Hepatocyte (in vitro differentiated cells): ENCODE data around the gene ABLIM2. TPM values are rescaled to one million over a fixed set of nuclear protein-coding genes. Genes with fewer than 3 reads are reported as not detected.

Source experiments
- DNase-seq: peaks from one replicate; pipeline ENCODE4 v3.0.0-alpha.2; 2016; ENCODE audit warnings: low spot score
- H2AFZ ChIP-seq: fragments of 200-600 bp; sonication (generic); 2 replicates; pipeline ENCODE4 v1.6.0; 2016; ENCODE audit warnings: antibody characterized with exemption, mild to moderate bottlenecking
- H3K27ac ChIP-seq: fragments of 200-600 bp; sonication (generic); 2 replicates; pipeline ENCODE4 v1.5.1; 2016; ENCODE audit warnings: mild to moderate bottlenecking
- H3K27me3 ChIP-seq: fragments of 200-600 bp; sonication (generic); 2 replicates; pipeline ENCODE4 v1.6.1; 2016
- H3K36me3 ChIP-seq: fragments of 200-600 bp; sonication (generic); replicated peaks from 2 replicates; pipeline ENCODE4 v1.5.1; 2016; ENCODE audit warnings: low read depth; ENCODE audit not compliant: insufficient read depth
- H3K4me1 ChIP-seq: fragments of 200-600 bp; sonication (generic); 2 replicates; pipeline ENCODE4 v1.5.1; 2016; ENCODE audit warnings: mild to moderate bottlenecking, moderate library complexity; ENCODE audit not compliant: insufficient read depth
- H3K4me2 ChIP-seq: fragments of 200-600 bp; sonication (generic); 2 replicates; pipeline ENCODE4 v1.6.0; 2016
- H3K4me3 ChIP-seq: fragments of 200-600 bp; sonication (generic); 2 replicates; pipeline ENCODE4 v1.5.1; 2016; ENCODE audit warnings: mild to moderate bottlenecking
- H3K79me2 ChIP-seq: fragments of 200-600 bp; sonication (generic); 2 replicates; pipeline ENCODE4 v1.6.0; 2017; ENCODE audit warnings: mild to moderate bottlenecking
- H3K9me2 ChIP-seq: fragments of 200-600 bp; sonication (generic); replicated peaks from 2 replicates; pipeline ENCODE4 v1.6.0; 2017; ENCODE audit warnings: mild to moderate bottlenecking; ENCODE audit not compliant: insufficient read depth
- H3K9me3 ChIP-seq: fragments of 200-600 bp; sonication (generic); 2 replicates; pipeline ENCODE4 v1.5.1; 2016; ENCODE audit warnings: low read depth, mild to moderate bottlenecking
- H4K20me1 ChIP-seq: fragments of 200-600 bp; sonication (generic); 2 replicates; pipeline ENCODE4 v1.6.0; 2016; ENCODE audit warnings: mild to moderate bottlenecking; ENCODE audit not compliant: insufficient read depth, poor library complexity, severe bottlenecking
- CTCF ChIP-seq: fragments of 200-600 bp; sonication (generic); IDR thresholded peaks from 2 replicates; pipeline ENCODE4 v1.5.1; 2016; ENCODE audit warnings: antibody characterized with exemption, mild to moderate bottlenecking; ENCODE audit not compliant: poor library complexity
- EZH2 ChIP-seq: fragments of 200-600 bp; sonication (generic); IDR thresholded peaks from 2 replicates; pipeline ENCODE4 v1.6.1; 2016; ENCODE audit warnings: antibody characterized with exemption, mild to moderate bottlenecking, borderline replicate concordance
- EZH2phosphoT487 ChIP-seq: fragments of 200-600 bp; sonication (generic); IDR thresholded peaks from one replicate; pipeline ENCODE4 v1.6.1; 2018; ENCODE audit warnings: antibody characterized with exemption, mild to moderate bottlenecking, low read depth, moderate library complexity; ENCODE audit not compliant: unreplicated experiment, severe bottlenecking
- WGBS: methylation state at CpG from one replicate; pipeline ENCODE4 v1.1.6; 2016; ENCODE audit warnings: low lambda C conversion rate; ENCODE audit errors: missing lambda C conversion rate; 5-methylcytosine and 5-hydroxymethylcytosine counted together
- polyA plus RNA-seq: library from polyadenylated mRNA; unstranded; fragments of >200 nt; fragmentation: Nextera tagmentation; extraction: Ambion mirVana; gene quantifications from 2 replicates; pipeline ENCODE4 v1.2.1, GENCODE V29; 2016
- total RNA-seq: library from RNA; depleted of rRNA; stranded (reverse); fragments of >200 nt; gene quantifications from 2 replicates; pipeline ENCODE4 v1.2.3, GENCODE V29; 2014

Gene ABLIM2
- total and polyA plus RNA-seq, 2 experiments from 2014 or later, result 1.7 to 2.0 TPM

GRCh38 chr4:8041172-8041571 lies 117.4 kb downstream of the ABLIM2 start:
- Histone ChIP-seq H2AFZ (no peak overlapping the region), H3K9me2 (no peaks in the 10 kb centered on the region), H3K4me3 (no peak overlapping the region), H3K79me2 (no peaks in the 10 kb centered on the region), H3K27me3 (no peaks in the 10 kb centered on the region), H3K4me1 (no peaks in the 10 kb centered on the region), H3K36me3 (no peaks in the 10 kb centered on the region), H3K9me3 (no peaks in the 10 kb centered on the region), H4K20me1 (no peaks in the 10 kb centered on the region), H3K4me2 (no peak overlapping the region), H3K27ac (no peak overlapping the region)
- no peak for DNase-seq
- TF ChIP-seq EZH2 (no peak), EZH2phosphoT487 (no peak), CTCF (no peak)
- 94% methylated on average over 7 of the region's 7 CpGs for WGBS

GRCh38 chr4:8040607-8041006 lies 118.0 kb downstream of the ABLIM2 start:
- no peaks in the 10 kb centered on the region for H3K79me2 ChIP-seq
- H3K4me3 ChIP-seq, result no peak overlapping the region
- no peak for DNase-seq
- no peak overlapping the region for H3K4me2 ChIP-seq
- no peaks in the 10 kb centered on the region for H3K4me1 ChIP-seq
- H3K9me3 ChIP-seq, result no peaks in the 10 kb centered on the region
- no peak overlapping the region for H3K27ac ChIP-seq
- H2AFZ ChIP-seq, result no peak overlapping the region
- H4K20me1 ChIP-seq, result no peaks in the 10 kb centered on the region
- H3K36me3 ChIP-seq, result no peaks in the 10 kb centered on the region
- H3K9me2 ChIP-seq, result no peaks in the 10 kb centered on the region
- no peak for TF ChIP-seq EZH2
- TF ChIP-seq CTCF, result no peak
- TF ChIP-seq EZH2phosphoT487, result no peak
- H3K27me3 ChIP-seq, result no peaks in the 10 kb centered on the region
- 78% methylated on average over 7 of the region's 7 CpGs for WGBS

- no peak for DNase-seq
- H3K36me3 ChIP-seq, result no peaks in the 10 kb centered on the region
- H3K4me3 ChIP-seq, result no peak overlapping the region
- no peaks in the 10 kb centered on the region for H3K4me1 ChIP-seq
- no peaks in the 10 kb centered on the region for H3K27me3 ChIP-seq
- H2AFZ ChIP-seq, result no peak overlapping the region
- H3K9me2 ChIP-seq, result no peaks in the 10 kb centered on the region
- H3K79me2 ChIP-seq, result no peaks in the 10 kb centered on the region
- H4K20me1 ChIP-seq, result no peaks in the 10 kb centered on the region
- H3K27ac ChIP-seq, result no peak overlapping the region
- no peaks in the 10 kb centered on the region for H3K9me3 ChIP-seq
- TF ChIP-seq EZH2 (no peak), EZH2phosphoT487 (no peak), CTCF (no peak)
- 86% methylated on average over 11 of the region's 11 CpGs for WGBS
- H3K4me2 ChIP-seq, result no peak overlapping the region
Observed at GRCh38 chr4:8039853-8040252, 118.8 kb downstream of the ABLIM2 start.

- H3K27me3 ChIP-seq, result no peaks in the 10 kb centered on the region
- no peaks in the 10 kb centered on the region for H3K36me3 ChIP-seq
- H3K4me2 ChIP-seq, result no peak overlapping the region
- no peaks in the 10 kb centered on the region for H3K4me1 ChIP-seq
- TF ChIP-seq EZH2phosphoT487 (no peak), CTCF (no peak), EZH2 (no peak)
- 67% methylated on average over 6 of the region's 6 CpGs for WGBS
- no peak overlapping the region for H3K27ac ChIP-seq
- H3K4me3 ChIP-seq, result no peak overlapping the region
- H3K79me2 ChIP-seq, result no peaks in the 10 kb centered on the region
- no peak for DNase-seq
- no peaks in the 10 kb centered on the region for H3K9me2 ChIP-seq
- H3K9me3 ChIP-seq, result no peaks in the 10 kb centered on the region
- no peaks in the 10 kb centered on the region for H4K20me1 ChIP-seq
- no peak overlapping the region for H2AFZ ChIP-seq
Observed at GRCh38 chr4:8039290-8039689, 119.3 kb downstream of the ABLIM2 start.
